NCI-H187 treated with DMSO at 0.1 percent for 48 hours (cell line): ENCODE data around the gene SEC31B.

Experiments
- DNase-seq: peaks from one replicate; lab custom pipeline; 2025; lab: John Stamatoyannopoulos, UW

The SEC31B gene, protein sequence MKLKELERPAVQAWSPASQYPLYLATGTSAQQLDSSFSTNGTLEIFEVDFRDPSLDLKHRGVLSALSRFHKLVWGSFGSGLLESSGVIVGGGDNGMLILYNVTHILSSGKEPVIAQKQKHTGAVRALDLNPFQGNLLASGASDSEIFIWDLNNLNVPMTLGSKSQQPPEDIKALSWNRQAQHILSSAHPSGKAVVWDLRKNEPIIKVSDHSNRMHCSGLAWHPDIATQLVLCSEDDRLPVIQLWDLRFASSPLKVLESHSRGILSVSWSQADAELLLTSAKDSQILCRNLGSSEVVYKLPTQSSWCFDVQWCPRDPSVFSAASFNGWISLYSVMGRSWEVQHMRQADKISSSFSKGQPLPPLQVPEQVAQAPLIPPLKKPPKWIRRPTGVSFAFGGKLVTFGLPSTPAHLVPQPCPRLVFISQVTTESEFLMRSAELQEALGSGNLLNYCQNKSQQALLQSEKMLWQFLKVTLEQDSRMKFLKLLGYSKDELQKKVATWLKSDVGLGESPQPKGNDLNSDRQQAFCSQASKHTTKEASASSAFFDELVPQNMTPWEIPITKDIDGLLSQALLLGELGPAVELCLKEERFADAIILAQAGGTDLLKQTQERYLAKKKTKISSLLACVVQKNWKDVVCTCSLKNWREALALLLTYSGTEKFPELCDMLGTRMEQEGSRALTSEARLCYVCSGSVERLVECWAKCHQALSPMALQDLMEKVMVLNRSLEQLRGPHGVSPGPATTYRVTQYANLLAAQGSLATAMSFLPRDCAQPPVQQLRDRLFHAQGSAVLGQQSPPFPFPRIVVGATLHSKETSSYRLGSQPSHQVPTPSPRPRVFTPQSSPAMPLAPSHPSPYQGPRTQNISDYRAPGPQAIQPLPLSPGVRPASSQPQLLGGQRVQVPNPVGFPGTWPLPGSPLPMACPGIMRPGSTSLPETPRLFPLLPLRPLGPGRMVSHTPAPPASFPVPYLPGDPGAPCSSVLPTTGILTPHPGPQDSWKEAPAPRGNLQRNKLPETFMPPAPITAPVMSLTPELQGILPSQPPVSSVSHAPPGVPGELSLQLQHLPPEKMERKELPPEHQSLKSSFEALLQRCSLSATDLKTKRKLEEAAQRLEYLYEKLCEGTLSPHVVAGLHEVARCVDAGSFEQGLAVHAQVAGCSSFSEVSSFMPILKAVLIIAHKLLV

DNA sequence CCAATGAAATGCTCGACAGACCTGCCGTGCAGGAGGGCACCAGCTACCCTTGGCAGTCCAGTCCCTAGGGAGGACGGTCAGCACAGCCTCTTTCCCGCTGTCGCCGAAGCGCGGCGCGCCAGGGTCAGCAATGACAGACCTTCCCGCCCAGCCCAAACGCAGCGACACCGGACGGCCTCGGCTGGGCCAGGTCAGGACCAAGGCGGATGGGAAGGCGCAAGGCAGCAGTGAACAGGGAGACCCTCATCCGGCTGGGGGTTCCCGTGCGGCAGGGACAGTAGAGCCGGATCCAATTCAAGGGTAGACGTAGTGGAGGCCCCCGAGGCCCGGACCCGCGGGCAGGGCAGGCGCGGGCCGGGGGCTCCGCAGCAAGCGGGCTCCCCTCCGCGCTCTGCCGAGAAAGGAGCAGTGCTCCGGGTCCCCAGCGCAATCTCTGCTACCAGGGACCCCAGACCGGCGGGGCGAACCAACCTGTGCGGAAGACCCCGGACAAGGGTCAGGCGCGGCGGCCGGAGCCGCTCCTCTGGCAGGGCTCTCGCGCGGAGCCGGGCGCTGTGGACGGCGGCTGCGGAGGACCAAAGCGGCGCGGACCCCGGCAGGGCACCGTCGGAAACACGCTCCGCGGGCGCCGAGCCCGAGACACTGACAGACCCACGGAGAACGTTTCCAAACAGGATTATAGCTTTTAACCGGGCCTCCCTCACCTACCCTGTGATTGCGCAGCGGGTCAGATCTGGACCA, at the start of gene SEC31B:
TSS of gene SEC31B (minus strand) at position 551 of the 741 bp plus-strand sequence. CDS start 2,909 bp downstream, outside the sequence.
- DNase-seq: no peak

DNA sequence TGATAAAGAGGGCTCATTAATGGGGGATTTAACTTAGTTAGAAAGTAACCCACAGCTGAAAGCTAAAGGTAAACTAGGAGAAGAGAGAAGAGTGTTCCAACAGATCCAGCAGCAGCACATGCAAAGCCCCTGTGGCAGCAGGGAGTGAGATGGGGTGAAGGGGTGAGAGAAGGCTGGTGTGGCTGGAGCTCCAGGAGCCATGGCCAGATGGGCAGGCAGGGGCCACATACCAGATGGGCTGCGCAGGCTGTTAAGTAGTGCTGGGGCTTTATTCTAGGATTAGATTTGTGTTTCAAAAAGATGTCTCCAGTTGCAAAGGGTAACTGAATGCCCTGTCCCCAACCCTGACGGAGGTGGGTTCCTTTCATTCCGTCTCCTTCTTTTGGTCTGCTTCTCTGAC, 49.3 kb upstream of the SEC31B start:
- DNase-seq: no peak

DNA sequence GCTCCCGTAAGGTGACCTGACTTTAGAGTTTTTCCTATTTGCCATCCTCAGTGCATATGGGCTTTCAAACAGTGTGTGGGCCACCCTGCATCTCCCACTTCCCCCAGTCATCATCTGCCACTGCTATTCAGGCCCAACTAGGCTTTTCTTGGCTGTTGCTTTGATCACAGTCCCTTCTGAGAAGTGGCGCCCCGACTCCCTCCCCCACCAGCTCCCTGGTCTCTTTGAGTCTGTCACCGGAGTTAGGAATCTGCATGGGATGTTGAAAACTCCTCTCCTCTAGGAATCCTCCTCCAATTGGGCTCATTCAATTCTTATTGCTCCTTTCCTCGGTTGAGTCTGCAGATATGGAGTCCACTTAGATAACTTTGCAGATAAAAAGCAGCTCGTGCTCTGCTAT, 48.2 kb upstream of the SEC31B start:
- DNase-seq: no peak

DNA sequence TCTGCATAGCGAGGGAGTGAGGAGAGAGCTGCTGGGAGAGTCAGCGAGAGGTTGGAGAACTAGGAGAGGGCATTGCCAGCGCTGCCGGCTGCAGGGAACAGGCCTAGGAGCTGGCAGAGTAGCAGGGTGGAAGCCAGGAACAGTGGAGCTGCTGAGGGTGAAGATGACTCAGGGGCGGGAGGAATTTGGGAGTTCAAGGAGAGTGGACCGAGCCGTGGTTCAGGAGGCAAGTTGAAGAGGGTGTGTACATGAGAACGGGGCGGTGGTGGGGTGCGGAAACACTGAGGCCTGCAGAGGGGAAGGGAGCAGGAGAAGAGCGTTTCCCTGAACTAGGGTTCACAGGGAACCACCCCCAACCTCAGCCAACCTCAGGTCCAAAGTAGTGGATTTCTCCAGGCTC, 47.6 kb upstream of the SEC31B start:
- no peak for DNase-seq

DNA sequence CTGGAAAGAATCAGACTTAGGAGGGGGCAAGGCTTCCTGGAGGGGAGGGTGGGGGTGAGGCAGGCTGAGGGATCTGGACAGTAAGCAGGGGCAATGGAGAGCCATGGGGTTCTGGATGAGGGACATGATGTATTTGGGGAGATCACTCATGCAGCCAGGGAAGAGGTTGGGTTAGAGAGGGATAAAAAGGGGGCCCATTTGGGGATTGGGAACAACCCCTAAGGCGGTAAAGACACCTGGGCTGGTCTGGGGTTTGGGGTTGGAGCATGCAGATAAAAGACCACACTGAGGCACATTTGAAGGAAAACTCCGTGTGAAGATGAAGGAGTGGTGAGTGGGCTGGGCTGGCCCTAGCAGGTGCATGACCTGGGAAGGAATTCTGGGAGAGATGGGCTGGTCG, 46.9 kb upstream of the SEC31B start:
- DNase-seq: no peak

DNA sequence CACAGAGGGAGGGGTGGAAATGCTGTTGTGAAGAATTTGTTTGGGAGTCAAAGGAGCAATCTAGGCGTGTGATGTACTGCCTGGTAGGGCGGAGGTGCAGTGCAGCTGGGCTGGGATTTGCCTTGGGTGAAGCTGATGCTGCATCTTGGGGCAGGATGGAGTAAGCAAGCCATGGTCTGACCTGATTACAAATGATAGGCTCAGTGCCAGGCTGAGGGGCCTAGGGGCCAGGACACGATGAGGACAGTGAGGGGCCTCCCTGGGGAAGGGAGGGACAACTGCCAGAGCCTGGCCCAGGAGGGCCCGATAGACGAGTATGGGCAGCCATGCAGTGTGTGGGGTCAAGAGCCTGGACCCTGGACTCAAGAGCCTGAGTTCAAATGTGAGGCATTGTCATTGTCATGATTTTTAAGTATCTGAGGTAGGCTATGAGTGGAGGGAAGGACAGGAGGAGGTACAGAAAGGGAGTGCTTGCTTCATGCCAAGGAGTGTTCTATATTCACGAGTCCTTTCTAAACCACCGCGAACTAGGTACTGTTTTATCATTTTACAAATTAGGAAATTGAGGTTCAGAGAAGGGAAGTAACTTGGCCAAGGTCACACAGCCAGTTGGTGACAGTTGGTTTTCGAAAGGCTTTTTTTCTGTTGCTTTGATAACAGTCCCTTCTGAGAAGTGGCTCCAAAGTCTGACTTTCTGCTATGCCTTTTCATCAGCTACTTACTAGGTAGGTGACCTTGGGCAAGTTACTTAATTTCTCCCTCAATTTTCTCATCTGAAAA, 45.7 kb upstream of the SEC31B start:
- DNase-seq: no peak

DNA sequence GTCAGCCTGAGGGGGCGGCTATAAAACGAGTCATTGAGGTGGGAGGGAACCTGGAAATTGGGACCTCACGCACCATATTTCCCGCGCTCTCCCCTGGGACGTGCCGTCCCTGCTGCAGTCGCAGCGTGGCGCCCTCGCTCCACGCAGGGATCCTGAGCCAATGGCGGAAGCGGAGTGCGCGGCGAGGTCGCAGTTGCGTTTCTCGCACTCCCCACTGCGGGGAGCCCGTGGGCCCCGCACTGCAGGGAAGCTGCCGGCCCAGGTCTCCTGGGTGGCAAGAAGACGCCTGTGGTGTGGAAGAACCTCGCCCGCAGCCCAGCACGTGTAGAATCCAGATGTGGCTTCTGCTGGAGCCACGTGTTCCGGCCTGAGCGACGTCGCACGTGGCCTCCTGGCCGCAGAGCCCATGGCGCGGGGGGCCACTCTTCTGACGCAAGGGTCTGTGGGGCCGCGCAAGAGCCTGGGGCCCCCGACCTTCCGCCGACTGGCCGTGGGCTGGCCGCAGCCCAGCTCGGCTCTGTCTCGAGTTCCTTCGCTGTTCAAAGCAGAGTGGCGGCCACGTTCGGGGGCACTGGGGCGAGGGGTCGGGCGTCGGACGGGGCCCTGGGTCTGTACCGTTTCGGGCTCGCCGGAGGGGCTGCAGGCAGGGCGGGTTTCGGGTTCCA, 42.5 kb upstream of the SEC31B start:
- DNase-seq: no peak

DNA sequence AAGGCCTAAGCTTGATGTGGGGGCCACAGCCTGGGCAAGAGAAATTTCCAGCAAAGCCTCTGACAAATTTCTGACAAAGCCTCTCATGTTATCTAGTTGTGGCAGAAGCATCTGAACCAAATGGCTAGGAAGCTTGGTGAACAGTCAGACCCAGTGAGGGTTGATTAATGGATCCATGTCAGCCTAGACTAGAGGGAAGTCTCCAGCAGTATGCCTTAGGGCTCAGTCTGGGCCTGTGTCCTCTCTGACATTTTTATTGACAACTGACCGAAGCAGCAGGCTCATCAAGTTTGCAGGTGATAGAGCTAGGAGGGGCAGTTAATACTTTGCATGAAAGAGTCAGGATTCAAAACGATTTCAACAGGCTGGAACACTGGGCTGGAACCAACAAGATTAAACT, 41.3 kb upstream of the SEC31B start:
- DNase-seq: no peak

DNA sequence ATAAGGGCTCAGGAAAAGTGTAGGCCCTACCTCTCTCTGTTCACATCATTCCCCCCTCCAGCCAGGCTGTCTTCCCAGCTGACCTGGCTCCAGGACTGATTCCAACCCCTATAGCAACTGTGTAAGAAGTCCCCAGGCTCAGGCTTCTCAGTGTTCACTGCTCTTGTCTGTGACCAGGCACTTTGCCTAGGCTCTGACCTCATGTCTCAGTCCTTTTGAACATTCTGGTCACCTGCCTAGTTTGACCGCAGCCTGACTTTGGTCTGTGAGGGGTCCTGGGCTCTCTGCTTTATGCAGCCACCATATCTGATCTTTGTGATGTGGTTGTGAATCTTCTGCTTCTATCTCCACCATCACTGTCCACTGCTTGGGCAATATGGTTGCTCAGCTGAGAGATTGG, 40.6 kb upstream of the SEC31B start:
- DNase-seq: no peak

DNA sequence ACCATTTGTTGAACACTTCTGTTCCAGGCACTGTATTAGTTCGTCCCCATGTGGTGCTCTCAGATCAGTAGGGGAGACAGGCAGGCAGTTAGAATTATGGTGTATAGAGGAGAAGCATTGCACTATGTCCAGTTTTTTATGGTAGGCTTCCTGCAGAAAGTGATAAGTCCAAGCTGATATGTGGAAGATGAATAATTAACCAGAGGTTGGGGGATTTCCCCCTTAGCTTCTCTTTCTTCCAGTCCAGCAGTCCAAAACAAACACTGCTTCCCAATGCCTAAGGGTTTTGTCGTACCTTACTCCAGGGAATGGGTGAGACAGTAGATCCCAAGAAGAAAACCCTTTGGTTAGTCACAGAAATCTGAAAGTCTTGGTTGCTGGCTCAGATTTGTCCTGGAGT, 35.2 kb upstream of the SEC31B start:
- no peak for DNase-seq

DNA sequence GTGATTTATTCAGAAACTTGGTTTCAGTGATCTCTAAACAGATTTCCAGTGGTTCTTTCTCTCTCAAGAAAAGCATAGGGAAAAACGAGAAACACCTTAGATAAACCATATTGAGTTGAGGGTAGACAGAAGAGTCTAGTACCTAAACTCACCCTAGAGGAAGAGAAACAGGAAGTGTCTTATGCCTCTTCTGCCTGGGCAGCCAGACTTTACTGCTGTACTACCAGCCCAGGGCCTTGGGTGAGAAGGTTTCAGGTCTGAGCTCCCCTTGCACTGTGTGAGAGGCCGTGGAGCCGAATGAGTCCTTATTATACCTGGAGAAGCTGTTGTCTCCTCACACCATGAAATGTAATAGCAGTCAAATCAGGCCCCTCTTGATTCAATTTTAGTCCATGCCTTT, 34.3 kb upstream of the SEC31B start:
- DNase-seq: no peak

DNA sequence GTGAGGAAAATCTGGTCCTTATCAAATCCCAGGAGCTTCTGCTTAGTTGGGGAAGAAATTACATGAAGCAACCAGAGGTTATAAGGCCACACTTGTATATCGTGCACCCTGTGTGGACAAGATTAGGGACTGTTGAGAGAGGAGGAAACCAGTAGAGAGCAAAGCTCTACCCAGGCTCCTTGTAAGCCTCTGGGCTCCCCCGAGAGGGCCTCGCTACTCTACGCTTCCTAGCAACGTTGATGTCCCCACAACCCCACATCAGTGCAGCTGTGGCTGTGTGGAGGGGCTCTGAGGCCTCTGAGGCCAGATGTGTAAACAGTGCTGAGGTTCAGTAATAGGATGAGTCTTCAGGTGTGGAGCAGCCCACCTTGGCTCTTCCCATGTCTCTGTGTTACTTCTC, 32.1 kb upstream of the SEC31B start:
- DNase-seq: no peak

DNA sequence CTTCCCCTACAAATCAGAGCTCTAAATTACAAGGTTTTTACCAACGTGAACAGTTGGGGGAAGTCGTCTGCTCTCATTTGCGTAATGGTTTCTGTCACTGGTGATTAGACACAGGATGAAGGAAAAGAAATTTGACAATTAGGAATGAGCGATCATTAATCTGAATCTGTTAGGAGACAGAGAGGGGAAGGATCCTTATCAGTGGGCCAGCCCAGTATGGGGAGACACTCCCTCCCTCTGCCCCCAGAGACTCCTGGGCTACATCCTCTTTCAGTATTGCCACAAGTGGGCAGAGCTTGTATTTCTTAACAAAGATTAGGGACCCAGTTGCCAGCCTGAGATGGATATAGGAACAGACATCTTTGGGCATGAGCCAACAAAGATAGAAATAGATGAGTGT, 31.5 kb upstream of the SEC31B start:
- no peak for DNase-seq

DNA sequence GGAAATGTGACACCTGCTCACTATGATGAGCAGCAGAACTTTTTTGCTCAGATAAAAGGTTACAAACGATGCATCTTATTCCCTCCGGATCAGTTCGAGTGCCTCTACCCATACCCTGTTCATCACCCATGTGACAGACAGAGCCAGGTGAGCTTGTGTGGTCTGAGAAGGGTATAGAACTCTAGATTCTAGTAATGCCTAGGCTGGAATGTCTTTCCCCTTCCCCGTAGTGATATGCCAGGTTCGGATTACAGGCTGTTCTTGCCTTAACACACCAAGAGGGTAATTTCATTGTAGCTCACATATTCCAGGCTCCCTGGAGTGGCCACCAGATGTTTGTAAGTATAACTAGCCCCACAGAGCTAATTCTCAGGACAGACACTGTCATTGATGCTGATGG, 25.3 kb upstream of the SEC31B start:
- no peak for DNase-seq

DNA sequence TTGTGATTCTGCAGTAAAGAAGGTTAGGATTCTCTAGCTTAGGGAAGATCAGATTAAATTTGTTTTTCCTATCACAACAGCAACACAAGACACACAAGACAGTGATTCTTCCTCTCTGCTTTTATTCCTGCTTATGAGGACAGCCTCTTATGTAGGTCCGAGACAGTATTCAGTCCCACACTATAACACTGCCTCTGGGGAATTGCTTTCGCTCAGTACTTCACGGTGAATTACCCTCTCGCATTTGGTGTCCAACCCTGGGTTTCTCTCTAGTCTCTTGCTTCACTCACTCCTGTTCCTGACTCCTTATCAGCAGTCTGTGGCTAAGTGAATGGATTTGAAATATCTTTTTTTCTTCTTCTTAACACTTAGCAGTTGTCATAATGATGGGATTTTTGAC, 17.8 kb upstream of the SEC31B start:
- DNase-seq: no peak

DNA sequence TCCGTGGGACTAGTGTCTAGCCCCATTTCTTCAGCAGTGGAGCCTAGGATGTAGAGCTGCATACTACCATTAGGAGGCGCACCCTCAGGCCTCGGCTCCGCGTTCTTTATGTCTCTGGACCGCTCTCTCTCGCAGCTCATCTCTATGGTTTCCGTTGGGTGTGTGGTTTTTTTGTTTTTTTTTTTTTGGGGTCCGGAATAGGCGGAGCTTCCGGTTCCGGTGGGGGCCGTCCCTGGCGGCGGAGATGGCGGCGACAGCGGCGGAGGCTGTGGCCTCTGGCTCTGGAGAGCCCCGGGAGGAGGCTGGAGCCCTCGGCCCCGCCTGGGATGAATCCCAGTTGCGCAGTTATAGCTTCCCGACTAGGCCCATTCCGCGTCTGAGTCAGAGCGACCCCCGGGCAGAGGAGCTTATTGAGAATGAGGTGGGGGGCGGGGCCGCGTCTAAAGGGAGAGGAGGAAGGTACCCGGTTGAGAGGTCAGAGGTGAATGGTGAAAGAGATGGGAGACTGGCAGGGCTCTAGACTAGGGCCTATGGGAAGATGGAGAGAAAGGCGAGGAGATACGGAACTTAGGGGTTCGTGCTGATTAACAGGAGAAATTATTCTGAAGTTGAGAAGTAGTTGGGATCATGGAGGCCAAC, 16.2 kb upstream of the SEC31B start, which contains the start of gene HIF1AN:
TSS of gene HIF1AN (plus strand) at position 229 of the 639 bp plus-strand sequence. CDS start at position 245, 16 bp downstream.
- peak; percentile 40 for DNase-seq

DNA sequence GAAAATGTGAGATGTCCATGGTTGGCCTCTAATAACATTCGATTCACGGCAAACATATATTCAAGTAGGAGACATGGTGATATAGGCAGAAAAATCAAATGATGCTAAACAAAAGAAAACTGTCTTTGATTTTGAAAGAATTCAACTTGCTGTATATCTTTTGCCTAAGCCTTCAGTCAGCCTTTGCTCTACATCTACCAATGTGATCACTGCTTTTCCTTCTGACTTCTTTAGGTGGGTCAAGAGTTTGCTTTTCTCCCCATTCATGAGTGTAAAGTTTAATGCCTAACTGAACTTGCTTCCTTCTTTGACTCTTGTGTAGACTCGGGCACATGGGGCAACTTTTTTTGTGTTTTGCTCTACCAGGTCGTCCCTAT, 15.7 kb upstream of the SEC31B start:
- DNase-seq: no peak

DNA sequence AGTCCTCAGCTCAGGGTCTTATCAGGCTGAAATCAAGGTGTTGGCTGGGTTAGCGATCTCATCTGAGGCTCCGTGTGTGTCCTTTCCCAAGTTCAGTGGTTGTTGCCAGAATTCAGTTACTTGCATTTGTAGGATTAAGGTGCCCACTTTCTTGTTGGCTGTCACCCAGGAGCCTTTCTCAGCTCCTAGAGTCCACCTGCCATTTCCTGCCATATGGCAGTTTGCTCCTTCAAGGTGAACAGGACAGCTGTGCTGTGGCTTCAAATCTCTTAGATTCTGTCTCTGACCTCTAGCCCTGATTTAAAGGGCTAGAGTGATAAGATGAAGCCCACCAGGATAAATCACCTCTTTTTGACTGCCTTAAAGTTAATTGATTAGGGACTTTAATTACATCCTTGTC, 15.1 kb upstream of the SEC31B start:
- no peak for DNase-seq

DNA sequence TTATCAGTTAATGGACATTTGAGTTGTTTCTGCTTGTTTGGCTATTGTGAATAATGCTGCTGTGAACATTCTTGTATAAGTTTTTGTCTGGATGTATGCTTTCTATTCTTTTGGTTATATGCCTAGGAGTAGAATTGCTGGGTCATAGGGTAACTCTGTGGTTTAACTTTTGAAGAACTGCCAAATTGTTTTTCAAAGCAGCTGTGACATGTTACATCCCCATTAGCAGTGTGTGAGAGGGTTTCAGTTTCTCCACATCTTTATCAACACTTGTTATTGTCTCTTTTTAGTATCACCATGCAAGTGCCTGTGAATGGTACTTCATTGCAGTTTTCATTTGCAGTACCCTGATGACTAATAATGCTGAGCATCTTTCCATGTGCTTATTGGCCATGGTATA, 12.1 kb upstream of the SEC31B start:
- DNase-seq: no peak
